Neural cell (in vitro differentiated cells): ENCODE results near the gene MERTK.

Experiments
- CTCF ChIP-seq: fragments of 450-650 bp; IDR thresholded peaks from 2 replicates; pipeline ENCODE4 v1.5.1; 2014; ENCODE audit warnings: antibody characterized with exemption, mild to moderate bottlenecking, moderate library complexity; ENCODE audit not compliant: poor library complexity, severe bottlenecking
- EP300 ChIP-seq: fragments of 450-650 bp; conservative IDR thresholded peaks from 2 replicates; pipeline ENCODE4 v1.6.1; 2014; ENCODE audit warnings: antibody characterized with exemption, mild to moderate bottlenecking, moderate library complexity; ENCODE audit not compliant: poor library complexity, severe bottlenecking
- POLR2AphosphoS5 ChIP-seq: IDR thresholded peaks from 2 replicates; pipeline ENCODE4 v1.6.1; 2012
- RAD21 ChIP-seq: fragments of 450-650 bp; conservative IDR thresholded peaks from 2 replicates; pipeline ENCODE4 v1.6.1; 2014; ENCODE audit warnings: antibody characterized with exemption, mild to moderate bottlenecking, moderate library complexity
- TAF1 ChIP-seq: IDR thresholded peaks from 2 replicates; pipeline ENCODE4 v1.6.1; 2012; ENCODE audit warnings: low read depth
- TF ChIP-seq, protein P1 (sequence below): IDR thresholded peaks from 2 replicates; pipeline ENCODE4 v1.6.1; 2012; ENCODE audit warnings: borderline replicate concordance

- no peak for TF ChIP-seq TAF1
- TF ChIP-seq, protein P1, sequence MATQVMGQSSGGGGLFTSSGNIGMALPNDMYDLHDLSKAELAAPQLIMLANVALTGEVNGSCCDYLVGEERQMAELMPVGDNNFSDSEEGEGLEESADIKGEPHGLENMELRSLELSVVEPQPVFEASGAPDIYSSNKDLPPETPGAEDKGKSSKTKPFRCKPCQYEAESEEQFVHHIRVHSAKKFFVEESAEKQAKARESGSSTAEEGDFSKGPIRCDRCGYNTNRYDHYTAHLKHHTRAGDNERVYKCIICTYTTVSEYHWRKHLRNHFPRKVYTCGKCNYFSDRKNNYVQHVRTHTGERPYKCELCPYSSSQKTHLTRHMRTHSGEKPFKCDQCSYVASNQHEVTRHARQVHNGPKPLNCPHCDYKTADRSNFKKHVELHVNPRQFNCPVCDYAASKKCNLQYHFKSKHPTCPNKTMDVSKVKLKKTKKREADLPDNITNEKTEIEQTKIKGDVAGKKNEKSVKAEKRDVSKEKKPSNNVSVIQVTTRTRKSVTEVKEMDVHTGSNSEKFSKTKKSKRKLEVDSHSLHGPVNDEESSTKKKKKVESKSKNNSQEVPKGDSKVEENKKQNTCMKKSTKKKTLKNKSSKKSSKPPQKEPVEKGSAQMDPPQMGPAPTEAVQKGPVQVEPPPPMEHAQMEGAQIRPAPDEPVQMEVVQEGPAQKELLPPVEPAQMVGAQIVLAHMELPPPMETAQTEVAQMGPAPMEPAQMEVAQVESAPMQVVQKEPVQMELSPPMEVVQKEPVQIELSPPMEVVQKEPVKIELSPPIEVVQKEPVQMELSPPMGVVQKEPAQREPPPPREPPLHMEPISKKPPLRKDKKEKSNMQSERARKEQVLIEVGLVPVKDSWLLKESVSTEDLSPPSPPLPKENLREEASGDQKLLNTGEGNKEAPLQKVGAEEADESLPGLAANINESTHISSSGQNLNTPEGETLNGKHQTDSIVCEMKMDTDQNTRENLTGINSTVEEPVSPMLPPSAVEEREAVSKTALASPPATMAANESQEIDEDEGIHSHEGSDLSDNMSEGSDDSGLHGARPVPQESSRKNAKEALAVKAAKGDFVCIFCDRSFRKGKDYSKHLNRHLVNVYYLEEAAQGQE: no peak
- TF ChIP-seq EP300: no peak
- TF ChIP-seq RAD21: no peak
- TF ChIP-seq CTCF: no peak
- TF ChIP-seq POLR2AphosphoS5: no peak
These were observed 133.8 kb downstream of the MERTK start for GRCh38 chr2:112032224-112032586.
